Astrocyte of the cerebellum (primary cell): Measurements from ENCODE around the gene SNX27.

Experiments used
- DNase-seq: peaks from one replicate; pipeline ENCODE4 v3.0.0-alpha.2; 2011; ENCODE audit warnings: low read depth
- H3K4me3 ChIP-seq: 2 replicates; pipeline ENCODE4 v1.5.1; 2011; ENCODE audit warnings: mild to moderate bottlenecking, low read depth, low read length, moderate library complexity
- in situ Hi-C: cut with HindIII; loops from 2 replicates; pipeline ENCODE4 v1.10.0; 2017; ENCODE audit warnings: low sequenced_read_pairs
- TF ChIP-seq, protein P1 (sequence below): IDR thresholded peaks from 2 replicates; pipeline ENCODE4 v1.5.1; 2012; ENCODE audit warnings: low read length, low read depth, moderate library complexity, mild to moderate bottlenecking; ENCODE audit errors: missing control alignments

Gene SNX27

DNA sequence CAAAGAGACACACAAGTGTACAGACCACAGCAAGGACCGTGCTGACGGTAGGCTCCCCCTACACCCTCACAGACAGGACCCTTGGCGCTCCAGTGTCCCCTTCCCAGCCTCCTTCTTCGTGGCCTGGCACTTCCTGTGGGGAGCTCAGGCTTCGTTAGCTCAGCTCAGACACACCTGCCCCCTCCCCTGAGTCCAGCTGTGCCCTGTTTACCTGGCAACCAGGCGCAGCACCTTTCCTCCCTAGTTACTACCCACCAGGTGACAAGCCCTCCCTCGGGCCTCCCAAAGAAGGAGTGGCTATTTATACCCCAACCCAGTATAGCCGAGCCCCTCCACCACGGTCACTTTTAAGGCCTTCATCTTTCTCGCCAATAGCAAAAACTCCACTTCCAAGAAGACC, 100.1 kb downstream of the SNX27 start:
- in situ Hi-C loops, result no loop called here
- TF ChIP-seq, protein P1, sequence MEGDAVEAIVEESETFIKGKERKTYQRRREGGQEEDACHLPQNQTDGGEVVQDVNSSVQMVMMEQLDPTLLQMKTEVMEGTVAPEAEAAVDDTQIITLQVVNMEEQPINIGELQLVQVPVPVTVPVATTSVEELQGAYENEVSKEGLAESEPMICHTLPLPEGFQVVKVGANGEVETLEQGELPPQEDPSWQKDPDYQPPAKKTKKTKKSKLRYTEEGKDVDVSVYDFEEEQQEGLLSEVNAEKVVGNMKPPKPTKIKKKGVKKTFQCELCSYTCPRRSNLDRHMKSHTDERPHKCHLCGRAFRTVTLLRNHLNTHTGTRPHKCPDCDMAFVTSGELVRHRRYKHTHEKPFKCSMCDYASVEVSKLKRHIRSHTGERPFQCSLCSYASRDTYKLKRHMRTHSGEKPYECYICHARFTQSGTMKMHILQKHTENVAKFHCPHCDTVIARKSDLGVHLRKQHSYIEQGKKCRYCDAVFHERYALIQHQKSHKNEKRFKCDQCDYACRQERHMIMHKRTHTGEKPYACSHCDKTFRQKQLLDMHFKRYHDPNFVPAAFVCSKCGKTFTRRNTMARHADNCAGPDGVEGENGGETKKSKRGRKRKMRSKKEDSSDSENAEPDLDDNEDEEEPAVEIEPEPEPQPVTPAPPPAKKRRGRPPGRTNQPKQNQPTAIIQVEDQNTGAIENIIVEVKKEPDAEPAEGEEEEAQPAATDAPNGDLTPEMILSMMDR, result no peak
- DNase-seq, result no peak
- no peak overlapping the region for H3K4me3 ChIP-seq

DNA sequence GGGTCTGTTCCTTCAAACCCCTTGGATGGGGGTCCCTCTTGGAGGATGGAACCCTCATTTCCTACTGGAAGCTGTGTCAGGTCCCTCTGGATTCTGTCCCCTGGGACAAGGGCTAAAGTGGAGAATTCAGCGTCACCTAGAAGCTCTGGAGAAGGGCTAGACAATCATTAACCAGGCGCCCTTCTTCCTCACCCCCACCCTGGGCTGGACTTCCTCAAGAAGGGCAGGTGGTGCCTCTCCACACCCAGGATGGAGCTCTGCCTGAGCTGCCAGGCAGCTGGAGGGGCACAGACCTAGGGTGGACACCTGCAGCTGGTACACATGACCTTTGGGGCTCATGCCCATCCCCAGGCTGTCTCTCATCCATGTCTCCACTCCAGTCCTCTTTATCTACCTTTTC, 101.2 kb downstream of the SNX27 start:
- in situ Hi-C loops, result no loop called here
- no peak overlapping the region for H3K4me3 ChIP-seq

DNA sequence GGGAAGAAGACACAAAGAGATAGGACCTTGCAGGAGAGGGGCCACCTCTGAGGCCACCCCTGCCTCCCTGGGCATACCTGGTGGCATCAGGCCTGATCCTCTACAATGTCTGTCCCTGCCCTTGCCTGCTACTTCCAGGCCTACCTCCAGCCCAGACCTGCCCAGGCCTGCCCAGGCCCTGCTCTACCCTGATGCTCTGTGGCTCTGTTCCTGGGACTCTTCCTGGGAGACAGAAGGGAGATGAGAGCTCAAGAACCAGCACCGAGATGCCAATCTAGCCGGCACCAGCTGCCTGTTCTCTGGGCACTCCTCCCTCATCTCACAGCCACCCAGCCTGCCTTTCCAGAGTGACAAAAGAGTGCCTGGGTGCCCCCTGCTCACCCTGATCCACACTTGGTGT, 102.0 kb downstream of the SNX27 start:
- in situ Hi-C loops, result no loop called here
- no peak overlapping the region for H3K4me3 ChIP-seq
- TF ChIP-seq, protein P1, result no peak
- DNase-seq, result no peak

More for the DNA sequence above, 101.2 kb downstream of the SNX27 start:
- DNase-seq, result no peak
- TF ChIP-seq, protein P1, result no peak

DNA sequence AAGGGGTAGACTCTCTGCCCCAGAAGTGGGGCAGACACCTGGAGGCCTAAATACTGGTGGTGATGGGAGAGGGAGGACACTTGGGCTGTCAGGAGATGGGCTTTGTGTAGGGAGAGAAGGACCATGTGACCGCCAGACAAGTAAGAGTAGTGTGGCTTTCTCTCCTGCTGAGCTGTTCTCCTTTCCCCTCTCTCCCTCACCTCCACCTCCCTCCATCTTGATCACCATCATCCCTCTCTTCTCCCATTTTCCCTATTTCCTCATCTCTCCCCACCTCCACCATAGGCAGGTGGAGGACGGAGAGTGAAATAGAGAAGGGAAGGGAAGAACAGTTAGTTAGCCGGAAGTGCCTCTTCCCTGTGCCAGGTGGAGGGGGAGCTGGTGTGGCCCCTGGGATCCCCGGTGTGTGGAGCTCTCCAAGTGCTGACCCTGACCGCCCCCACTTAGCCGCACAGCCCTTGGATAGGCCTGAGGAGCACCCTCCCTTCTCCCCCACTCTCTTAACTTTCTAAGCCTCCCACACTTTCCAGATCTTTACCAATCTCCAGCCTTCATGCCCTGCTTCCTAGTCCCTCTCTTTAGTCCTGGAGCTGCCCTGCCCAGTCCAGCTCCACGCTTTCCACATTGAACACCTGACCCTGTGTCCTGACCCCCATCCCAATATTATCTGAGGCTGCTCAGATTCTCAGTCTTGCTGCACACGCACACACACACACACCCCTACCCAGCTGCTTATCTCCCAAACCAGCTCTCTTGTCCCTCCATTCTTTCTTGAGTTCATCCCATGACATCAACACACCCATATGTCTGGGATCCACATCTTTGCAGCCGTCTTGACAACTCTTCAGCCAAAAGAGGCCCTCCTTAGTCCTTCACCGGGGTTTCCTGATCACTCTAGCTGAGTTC, 103.2 kb downstream of the SNX27 start:
- in situ Hi-C loops, result no loop called here
- H3K4me3 ChIP-seq, result no peak overlapping the region
- TF ChIP-seq, protein P1, result no peak
- DNase-seq, result no peak

DNA sequence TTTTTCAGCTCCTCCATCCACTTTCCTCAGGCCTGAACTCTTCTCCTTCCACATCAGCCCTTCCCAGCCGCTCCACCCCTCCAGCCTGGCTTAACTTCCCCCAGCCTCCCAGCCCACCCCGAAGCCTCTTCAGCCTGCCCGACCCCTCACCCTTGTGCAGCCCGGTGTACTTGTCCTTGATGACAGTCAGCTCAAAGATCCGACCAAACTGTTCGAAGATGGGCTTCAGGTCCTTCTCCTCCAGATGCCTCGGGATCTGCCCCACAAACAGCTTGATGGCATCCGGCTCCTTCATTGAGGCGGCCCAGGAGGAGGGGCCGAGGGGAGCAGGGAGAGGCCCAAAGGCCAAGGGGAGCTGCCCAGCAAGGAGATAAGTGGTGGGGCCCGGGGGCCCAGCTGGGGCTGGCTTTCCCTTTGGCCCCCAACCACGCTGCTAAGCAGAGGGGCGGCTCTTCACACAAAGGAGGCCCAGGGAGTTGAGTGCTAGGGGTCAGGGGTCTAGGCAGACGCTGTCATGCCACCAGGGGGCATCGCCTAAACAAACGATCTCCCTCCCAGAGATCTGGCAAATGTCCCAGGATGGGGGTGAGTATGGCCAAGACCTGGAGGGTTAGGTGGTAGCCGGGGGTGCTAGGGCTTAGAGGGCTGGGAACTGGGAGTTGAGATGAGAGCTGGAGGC, 104.0 kb downstream of the SNX27 start:
- DNase-seq, result no peak
- TF ChIP-seq, protein P1, result no peak
- no peak overlapping the region for H3K4me3 ChIP-seq

DNA sequence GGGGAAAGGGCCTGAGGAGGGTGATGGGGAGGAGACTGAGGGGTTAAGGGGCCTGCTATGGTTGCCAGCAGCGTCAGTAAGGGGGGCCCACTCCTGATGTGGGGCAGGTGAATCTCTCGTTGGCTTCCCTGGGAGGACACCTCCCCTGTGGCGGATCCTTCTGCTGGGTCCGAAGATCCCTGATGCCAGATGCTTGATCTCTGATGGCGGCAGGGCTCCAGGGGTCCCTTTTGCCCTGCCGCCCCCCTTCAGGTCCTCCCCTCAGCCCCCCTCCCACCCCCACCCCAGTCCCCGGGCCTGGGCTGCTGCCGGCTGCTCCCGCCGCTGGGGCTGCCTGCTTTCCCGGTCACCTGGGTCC, 104.5 kb downstream of the SNX27 start:
- in situ Hi-C loops, result no loop called here
- DNase-seq, result no peak
- TF ChIP-seq, protein P1, result no peak
- H3K4me3 ChIP-seq, result no peak overlapping the region

More for the DNA sequence above, 104.0 kb downstream of the SNX27 start:
- in situ Hi-C loops, result no loop called here
